ENCODE results near the gene UMODL1.

DNA sequence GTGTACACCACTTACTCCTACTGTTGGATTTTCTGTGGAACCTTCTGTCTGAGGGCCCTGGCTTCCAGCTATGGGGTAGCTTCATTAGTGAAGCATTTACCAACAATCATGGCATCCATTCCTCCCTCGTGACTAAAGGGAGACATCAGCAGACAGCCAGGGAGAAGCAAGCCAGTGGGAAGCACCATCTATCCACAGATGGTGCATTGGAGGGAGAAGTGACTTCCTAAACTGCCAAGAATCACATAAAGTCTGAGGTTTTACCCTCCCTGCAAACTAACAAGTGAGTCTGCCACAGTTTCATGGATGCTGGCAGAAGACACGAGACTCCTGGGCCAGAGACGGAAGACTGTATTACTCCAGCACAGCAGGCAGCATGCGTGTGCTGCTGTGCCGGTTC, 31.4 kb downstream of the UMODL1 start:
- TF ChIP-seq ZNF169 (tag by site-specific recombination; IDR thresholded peaks at IDR 0.05) (no peak), ZNF133 (tag by site-specific recombination; IDR thresholded peaks at IDR 0.05) (no peak), ZNF830 (tag by site-specific recombination; IDR thresholded peaks at IDR 0.05; ENCODE audit: low read depth) (no peak), ZNF664 (tag by site-specific recombination; IDR thresholded peaks at IDR 0.05) (no peak), KLF16 (tag by site-specific recombination; IDR thresholded peaks at IDR 0.05) (no peak), SP3 (tag by site-specific recombination; IDR thresholded peaks at IDR 0.05) (no peak), ZNF561 (tag by site-specific recombination; IDR thresholded peaks at IDR 0.05; ENCODE audit: borderline replicate concordance) (no peak), ZNF138 (tag by site-specific recombination; IDR thresholded peaks at IDR 0.05; ENCODE audit: borderline replicate concordance) (no peak), ZNF843 (tag by site-specific recombination; IDR thresholded peaks at IDR 0.05) (no peak)
- TF ChIP-seq, protein P1, sequence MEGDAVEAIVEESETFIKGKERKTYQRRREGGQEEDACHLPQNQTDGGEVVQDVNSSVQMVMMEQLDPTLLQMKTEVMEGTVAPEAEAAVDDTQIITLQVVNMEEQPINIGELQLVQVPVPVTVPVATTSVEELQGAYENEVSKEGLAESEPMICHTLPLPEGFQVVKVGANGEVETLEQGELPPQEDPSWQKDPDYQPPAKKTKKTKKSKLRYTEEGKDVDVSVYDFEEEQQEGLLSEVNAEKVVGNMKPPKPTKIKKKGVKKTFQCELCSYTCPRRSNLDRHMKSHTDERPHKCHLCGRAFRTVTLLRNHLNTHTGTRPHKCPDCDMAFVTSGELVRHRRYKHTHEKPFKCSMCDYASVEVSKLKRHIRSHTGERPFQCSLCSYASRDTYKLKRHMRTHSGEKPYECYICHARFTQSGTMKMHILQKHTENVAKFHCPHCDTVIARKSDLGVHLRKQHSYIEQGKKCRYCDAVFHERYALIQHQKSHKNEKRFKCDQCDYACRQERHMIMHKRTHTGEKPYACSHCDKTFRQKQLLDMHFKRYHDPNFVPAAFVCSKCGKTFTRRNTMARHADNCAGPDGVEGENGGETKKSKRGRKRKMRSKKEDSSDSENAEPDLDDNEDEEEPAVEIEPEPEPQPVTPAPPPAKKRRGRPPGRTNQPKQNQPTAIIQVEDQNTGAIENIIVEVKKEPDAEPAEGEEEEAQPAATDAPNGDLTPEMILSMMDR (tag by site-specific recombination; IDR thresholded peaks at IDR 0.05) = no peak
- TF ChIP-seq, protein P2, sequence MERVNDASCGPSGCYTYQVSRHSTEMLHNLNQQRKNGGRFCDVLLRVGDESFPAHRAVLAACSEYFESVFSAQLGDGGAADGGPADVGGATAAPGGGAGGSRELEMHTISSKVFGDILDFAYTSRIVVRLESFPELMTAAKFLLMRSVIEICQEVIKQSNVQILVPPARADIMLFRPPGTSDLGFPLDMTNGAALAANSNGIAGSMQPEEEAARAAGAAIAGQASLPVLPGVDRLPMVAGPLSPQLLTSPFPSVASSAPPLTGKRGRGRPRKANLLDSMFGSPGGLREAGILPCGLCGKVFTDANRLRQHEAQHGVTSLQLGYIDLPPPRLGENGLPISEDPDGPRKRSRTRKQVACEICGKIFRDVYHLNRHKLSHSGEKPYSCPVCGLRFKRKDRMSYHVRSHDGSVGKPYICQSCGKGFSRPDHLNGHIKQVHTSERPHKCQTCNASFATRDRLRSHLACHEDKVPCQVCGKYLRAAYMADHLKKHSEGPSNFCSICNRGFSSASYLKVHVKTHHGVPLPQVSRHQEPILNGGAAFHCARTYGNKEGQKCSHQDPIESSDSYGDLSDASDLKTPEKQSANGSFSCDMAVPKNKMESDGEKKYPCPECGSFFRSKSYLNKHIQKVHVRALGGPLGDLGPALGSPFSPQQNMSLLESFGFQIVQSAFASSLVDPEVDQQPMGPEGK (tag by site-specific recombination; IDR thresholded peaks at IDR 0.05) = no peak
- TF ChIP-seq, protein P3, sequence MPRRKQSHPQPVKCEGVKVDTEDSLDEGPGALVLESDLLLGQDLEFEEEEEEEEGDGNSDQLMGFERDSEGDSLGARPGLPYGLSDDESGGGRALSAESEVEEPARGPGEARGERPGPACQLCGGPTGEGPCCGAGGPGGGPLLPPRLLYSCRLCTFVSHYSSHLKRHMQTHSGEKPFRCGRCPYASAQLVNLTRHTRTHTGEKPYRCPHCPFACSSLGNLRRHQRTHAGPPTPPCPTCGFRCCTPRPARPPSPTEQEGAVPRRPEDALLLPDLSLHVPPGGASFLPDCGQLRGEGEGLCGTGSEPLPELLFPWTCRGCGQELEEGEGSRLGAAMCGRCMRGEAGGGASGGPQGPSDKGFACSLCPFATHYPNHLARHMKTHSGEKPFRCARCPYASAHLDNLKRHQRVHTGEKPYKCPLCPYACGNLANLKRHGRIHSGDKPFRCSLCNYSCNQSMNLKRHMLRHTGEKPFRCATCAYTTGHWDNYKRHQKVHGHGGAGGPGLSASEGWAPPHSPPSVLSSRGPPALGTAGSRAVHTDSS (tag by site-specific recombination; IDR thresholded peaks at IDR 0.05) = no peak
- TF ChIP-seq, protein P4, sequence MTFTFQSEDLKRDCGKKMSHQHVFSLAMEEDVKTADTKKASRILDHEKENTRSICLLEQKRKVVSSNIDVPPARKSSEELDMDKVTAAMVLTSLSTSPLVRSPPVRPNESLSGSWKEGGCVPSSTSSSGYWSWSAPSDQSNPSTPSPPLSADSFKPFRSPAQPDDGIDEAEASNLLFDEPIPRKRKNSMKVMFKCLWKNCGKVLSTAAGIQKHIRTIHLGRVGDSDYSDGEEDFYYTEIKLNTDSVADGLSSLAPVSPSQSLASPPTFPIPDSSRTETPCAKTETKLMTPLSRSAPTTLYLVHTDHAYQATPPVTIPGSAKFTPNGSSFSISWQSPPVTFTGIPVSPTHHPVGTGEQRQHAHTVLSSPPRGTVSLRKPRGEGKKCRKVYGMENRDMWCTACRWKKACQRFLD (tag by site-specific recombination; IDR thresholded peaks at IDR 0.05) = no peak

Measured in HEK293 (cell line).